SK-N-SH treated with all-trans-retinoic acid at 6 μM for 48 hours (cell line): ENCODE measurements around the gene HERPUD2.

Experiments used
- ATAC-seq: fragments of 200-7000 bp; cut with Tn5 transposase; 3 replicates; pipeline ENCODE4 v1.9.1; 2020; ENCODE audit warnings: mild to moderate bottlenecking, moderate library complexity
- ARNTL ChIP-seq: fragments of 450-650 bp; formaldehyde crosslinking; IDR thresholded peaks from 2 replicates; pipeline ENCODE4 v1.5.0; 2020; ENCODE audit warnings: low read depth, mild to moderate bottlenecking, moderate library complexity, borderline replicate concordance
- BACH2 ChIP-seq: fragments of 250-450 bp; sonication (Bioruptor Pico); IDR thresholded peaks from 2 replicates; pipeline ENCODE4 v1.9.0; 2021; ENCODE audit warnings: mild to moderate bottlenecking, borderline replicate concordance
- CREB5 ChIP-seq: fragments of 250-450 bp; sonication (Bioruptor Pico); IDR thresholded peaks from 2 replicates; pipeline ENCODE4 v1.5.1; 2020; ENCODE audit warnings: low read depth, mild to moderate bottlenecking, moderate library complexity
- CSDC2 ChIP-seq: fragments of 250-450 bp; sonication (Bioruptor Pico); IDR thresholded peaks from 2 replicates; pipeline ENCODE4 v1.5.0; 2020; ENCODE audit warnings: mild to moderate bottlenecking, moderate library complexity
- CSRNP3 ChIP-seq: fragments of 250-450 bp; sonication (Bioruptor Pico); IDR thresholded peaks from 2 replicates; pipeline ENCODE4 v1.5.1; 2021; ENCODE audit warnings: mild to moderate bottlenecking, moderate library complexity
- ESRRG ChIP-seq: fragments of 250-450 bp; sonication (Bioruptor Pico); IDR thresholded peaks from 2 replicates; pipeline ENCODE4 v1.6.1; 2021; ENCODE audit warnings: mild to moderate bottlenecking
- ISL1 ChIP-seq: fragments of 250-450 bp; sonication (Bioruptor Pico); IDR thresholded peaks from 2 replicates; pipeline ENCODE4 v2.1.2; 2022; ENCODE audit warnings: mild to moderate bottlenecking, moderate library complexity
- OSR1 ChIP-seq: fragments of 250-450 bp; sonication (Bioruptor Pico); IDR thresholded peaks from 2 replicates; pipeline ENCODE4 v1.8.0; 2022; ENCODE audit warnings: moderate library complexity, mild to moderate bottlenecking, inconsistent platforms
- PATZ1 ChIP-seq: fragments of 250-450 bp; sonication (Bioruptor Pico); IDR thresholded peaks from 2 replicates; pipeline ENCODE4 v1.8.0; 2020; ENCODE audit warnings: mild to moderate bottlenecking, moderate library complexity, borderline replicate concordance
- POU6F1 ChIP-seq: fragments of 250-450 bp; sonication (Bioruptor Pico); IDR thresholded peaks from 2 replicates; pipeline ENCODE4 v1.8.0; 2021; ENCODE audit warnings: low read depth, mild to moderate bottlenecking, moderate library complexity, borderline replicate concordance
- PPARA ChIP-seq: fragments of 250-450 bp; sonication (Bioruptor Pico); IDR thresholded peaks from 2 replicates; pipeline ENCODE4 v1.5.0; 2020; ENCODE audit warnings: mild to moderate bottlenecking, borderline replicate concordance
- RARB ChIP-seq: fragments of 250-450 bp; sonication (Bioruptor Pico); IDR thresholded peaks from 2 replicates; pipeline ENCODE4 v1.8.0; 2021; ENCODE audit warnings: mild to moderate bottlenecking, moderate library complexity
- SNAI2 ChIP-seq: fragments of 250-450 bp; sonication (Bioruptor Pico); IDR thresholded peaks from 2 replicates; pipeline ENCODE4 v1.5.0; 2020; ENCODE audit warnings: mild to moderate bottlenecking, moderate library complexity
- TCF4 ChIP-seq: fragments of 250-450 bp; sonication (Bioruptor Pico); IDR thresholded peaks from 2 replicates; pipeline ENCODE4 v1.8.0; 2021; ENCODE audit warnings: mild to moderate bottlenecking, moderate library complexity, borderline replicate concordance
- TOX ChIP-seq: fragments of 250-450 bp; sonication (Bioruptor Pico); IDR thresholded peaks from 2 replicates; pipeline ENCODE4 v1.8.0; 2021; ENCODE audit warnings: mild to moderate bottlenecking, moderate library complexity, borderline replicate concordance
- ZC3H10 ChIP-seq: fragments of 250-450 bp; sonication (Bioruptor Pico); IDR thresholded peaks from 2 replicates; pipeline ENCODE4 v1.5.1; 2021; ENCODE audit warnings: mild to moderate bottlenecking, moderate library complexity
- ZFP3 ChIP-seq: fragments of 250-450 bp; sonication (Bioruptor Pico); IDR thresholded peaks from 2 replicates; pipeline ENCODE4 v1.5.0; 2020; ENCODE audit warnings: mild to moderate bottlenecking, moderate library complexity
- ZFP30 ChIP-seq: fragments of 450-650 bp; formaldehyde crosslinking; IDR thresholded peaks from 2 replicates; pipeline ENCODE4 v1.5.0; 2022; ENCODE audit warnings: mild to moderate bottlenecking, moderate library complexity
- ZNF565 ChIP-seq: fragments of 450-650 bp; formaldehyde crosslinking; conservative IDR thresholded peaks from 2 replicates; pipeline ENCODE4 v1.5.0; 2020; ENCODE audit warnings: low read depth, mild to moderate bottlenecking, moderate library complexity
- ZNF70 ChIP-seq: fragments of 450-650 bp; formaldehyde crosslinking; IDR thresholded peaks from 2 replicates; pipeline ENCODE4 v1.5.0; 2020; ENCODE audit warnings: mild to moderate bottlenecking, moderate library complexity
- ZNF8 ChIP-seq: fragments of 450-650 bp; formaldehyde crosslinking; IDR thresholded peaks from 2 replicates; pipeline ENCODE4 v1.5.0; 2020; ENCODE audit warnings: mild to moderate bottlenecking, moderate library complexity
- TF ChIP-seq, protein P1 (sequence below): fragments of 250-450 bp; sonication (Bioruptor Pico); IDR thresholded peaks from 2 replicates; pipeline ENCODE4 v1.5.0; 2020; ENCODE audit warnings: mild to moderate bottlenecking, moderate library complexity

The HERPUD2 gene

GRCh38 chr7:35652124-35652523 lies 42.8 kb downstream of the HERPUD2 start:
- ATAC-seq = no peak
- no peak for TF ChIP-seq PPARA
- TF ChIP-seq, protein P1, sequence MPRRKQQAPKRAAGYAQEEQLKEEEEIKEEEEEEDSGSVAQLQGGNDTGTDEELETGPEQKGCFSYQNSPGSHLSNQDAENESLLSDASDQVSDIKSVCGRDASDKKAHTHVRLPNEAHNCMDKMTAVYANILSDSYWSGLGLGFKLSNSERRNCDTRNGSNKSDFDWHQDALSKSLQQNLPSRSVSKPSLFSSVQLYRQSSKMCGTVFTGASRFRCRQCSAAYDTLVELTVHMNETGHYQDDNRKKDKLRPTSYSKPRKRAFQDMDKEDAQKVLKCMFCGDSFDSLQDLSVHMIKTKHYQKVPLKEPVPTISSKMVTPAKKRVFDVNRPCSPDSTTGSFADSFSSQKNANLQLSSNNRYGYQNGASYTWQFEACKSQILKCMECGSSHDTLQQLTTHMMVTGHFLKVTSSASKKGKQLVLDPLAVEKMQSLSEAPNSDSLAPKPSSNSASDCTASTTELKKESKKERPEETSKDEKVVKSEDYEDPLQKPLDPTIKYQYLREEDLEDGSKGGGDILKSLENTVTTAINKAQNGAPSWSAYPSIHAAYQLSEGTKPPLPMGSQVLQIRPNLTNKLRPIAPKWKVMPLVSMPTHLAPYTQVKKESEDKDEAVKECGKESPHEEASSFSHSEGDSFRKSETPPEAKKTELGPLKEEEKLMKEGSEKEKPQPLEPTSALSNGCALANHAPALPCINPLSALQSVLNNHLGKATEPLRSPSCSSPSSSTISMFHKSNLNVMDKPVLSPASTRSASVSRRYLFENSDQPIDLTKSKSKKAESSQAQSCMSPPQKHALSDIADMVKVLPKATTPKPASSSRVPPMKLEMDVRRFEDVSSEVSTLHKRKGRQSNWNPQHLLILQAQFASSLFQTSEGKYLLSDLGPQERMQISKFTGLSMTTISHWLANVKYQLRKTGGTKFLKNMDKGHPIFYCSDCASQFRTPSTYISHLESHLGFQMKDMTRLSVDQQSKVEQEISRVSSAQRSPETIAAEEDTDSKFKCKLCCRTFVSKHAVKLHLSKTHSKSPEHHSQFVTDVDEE (CRISPR knock-in tag) = no peak
- no peak for TF ChIP-seq ZNF8 (CRISPR knock-in tag)
- TF ChIP-seq PATZ1 (CRISPR knock-in tag) = no peak
- no peak for TF ChIP-seq ZFP3 (CRISPR knock-in tag)
- no peak for TF ChIP-seq SNAI2
- no peak for TF ChIP-seq TCF4
- no peak for TF ChIP-seq ZNF70
- TF ChIP-seq ARNTL = no peak

DNA sequence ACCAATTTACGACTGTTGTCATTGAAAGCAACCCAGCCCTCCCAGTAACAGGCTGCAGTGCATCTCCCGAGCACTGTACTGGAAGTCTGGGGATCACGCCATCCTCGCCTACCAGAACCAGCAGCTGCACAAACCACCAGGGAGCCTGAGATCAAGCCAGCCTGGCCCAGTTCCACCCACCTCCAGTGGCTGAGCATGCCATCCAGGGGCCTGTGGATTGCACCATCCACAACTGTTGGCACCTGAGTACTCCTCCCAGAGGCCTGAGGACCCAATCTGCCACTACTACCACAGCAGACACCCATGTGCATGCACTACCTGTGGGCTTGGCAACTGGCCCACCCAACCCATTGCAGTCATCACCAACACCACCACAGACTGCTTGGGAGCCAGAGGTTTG lies 44.2 kb downstream of the HERPUD2 start:
- ATAC-seq = no peak
- TF ChIP-seq ZNF70 = no peak
- TF ChIP-seq ZFP30 (CRISPR knock-in tag) = no peak
- no peak for TF ChIP-seq CREB5 (CRISPR knock-in tag)
- no peak for TF ChIP-seq RARB
- TF ChIP-seq PPARA = no peak
- TF ChIP-seq SNAI2 = no peak
- no peak for TF ChIP-seq POU6F1 (CRISPR knock-in tag)
- TF ChIP-seq ZFP3 (CRISPR knock-in tag) = no peak
- no peak for TF ChIP-seq CSRNP3 (CRISPR knock-in tag)
- TF ChIP-seq ARNTL = no peak
- no peak for TF ChIP-seq ESRRG (CRISPR knock-in tag)
- TF ChIP-seq ZC3H10 (CRISPR knock-in tag) = no peak
- no peak for TF ChIP-seq CSDC2 (CRISPR knock-in tag)
- TF ChIP-seq OSR1 (CRISPR knock-in tag) = no peak

DNA sequence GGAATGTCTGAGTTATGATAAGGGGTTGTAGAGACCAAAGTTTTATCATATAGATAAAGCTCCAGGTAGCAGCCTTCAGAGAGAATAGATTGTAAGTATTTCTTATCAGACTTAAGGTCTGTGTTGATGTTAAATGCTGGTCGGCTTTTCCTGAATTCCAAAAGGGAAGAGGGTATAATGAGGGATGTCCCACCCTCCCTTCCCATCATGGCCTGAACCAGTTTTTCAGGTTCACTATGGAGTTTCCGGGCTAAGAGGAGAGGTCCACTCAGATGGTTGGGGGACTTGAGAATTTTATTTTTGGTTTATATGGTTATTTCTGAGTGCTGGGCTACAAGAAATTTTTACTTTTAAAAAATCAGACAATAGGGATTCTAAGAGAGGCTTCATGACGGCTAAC lies 45.2 kb downstream of the HERPUD2 start:
- no peak for ATAC-seq
- TF ChIP-seq ZFP3 (CRISPR knock-in tag) = no peak

GRCh38 chr7:35648367-35648766 lies 46.6 kb downstream of the HERPUD2 start:
- no peak for ATAC-seq
- TF ChIP-seq ISL1 (CRISPR knock-in tag) = no peak
- no peak for TF ChIP-seq OSR1 (CRISPR knock-in tag)
- no peak for TF ChIP-seq ZNF565 (CRISPR knock-in tag)
- no peak for TF ChIP-seq CREB5 (CRISPR knock-in tag)
- no peak for TF ChIP-seq PPARA
- TF ChIP-seq CSRNP3 (CRISPR knock-in tag) = no peak
- TF ChIP-seq PATZ1 (CRISPR knock-in tag) = no peak
- no peak for TF ChIP-seq TCF4
- no peak for TF ChIP-seq ZNF70
- no peak for TF ChIP-seq TOX (CRISPR knock-in tag)
- no peak for TF ChIP-seq CSDC2 (CRISPR knock-in tag)
- no peak for TF ChIP-seq ZFP30 (CRISPR knock-in tag)
- TF ChIP-seq ZFP3 (CRISPR knock-in tag) = no peak
- TF ChIP-seq BACH2 (CRISPR knock-in tag) = no peak
- no peak for TF ChIP-seq RARB
- no peak for TF ChIP-seq ZC3H10 (CRISPR knock-in tag)
